HG03520 (cell line): ENCODE measurements around the gene CREB1.

Experiments used
- ATAC-seq: cut with Tn5 transposase; IDR thresholded peaks from one replicate; pipeline ENCODE4 v1.9.1; 2021; ENCODE audit warnings: mild to moderate bottlenecking, moderate library complexity; ENCODE audit not compliant: unreplicated experiment

The CREB1 gene

DNA sequence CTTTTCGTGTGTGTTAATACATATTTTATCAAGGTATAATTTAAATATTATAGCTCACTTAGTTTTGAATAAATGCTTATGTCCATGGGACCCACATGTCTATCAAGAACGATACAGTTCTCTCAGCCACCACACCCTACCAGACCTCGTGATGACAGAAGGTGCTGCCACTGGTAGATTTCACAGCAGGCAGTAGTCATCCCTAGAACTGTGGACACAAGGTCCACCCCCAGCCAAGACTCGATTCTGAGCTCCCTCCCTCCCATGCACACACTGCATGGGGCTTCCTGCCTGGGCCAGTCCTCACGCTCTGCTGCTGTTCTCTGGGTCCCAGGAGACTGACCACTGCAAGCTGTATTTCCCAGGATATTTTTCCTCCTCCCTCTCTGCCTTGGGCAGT, 26.5 kb upstream of the CREB1 start:
- ATAC-seq: peak; percentile 68

DNA sequence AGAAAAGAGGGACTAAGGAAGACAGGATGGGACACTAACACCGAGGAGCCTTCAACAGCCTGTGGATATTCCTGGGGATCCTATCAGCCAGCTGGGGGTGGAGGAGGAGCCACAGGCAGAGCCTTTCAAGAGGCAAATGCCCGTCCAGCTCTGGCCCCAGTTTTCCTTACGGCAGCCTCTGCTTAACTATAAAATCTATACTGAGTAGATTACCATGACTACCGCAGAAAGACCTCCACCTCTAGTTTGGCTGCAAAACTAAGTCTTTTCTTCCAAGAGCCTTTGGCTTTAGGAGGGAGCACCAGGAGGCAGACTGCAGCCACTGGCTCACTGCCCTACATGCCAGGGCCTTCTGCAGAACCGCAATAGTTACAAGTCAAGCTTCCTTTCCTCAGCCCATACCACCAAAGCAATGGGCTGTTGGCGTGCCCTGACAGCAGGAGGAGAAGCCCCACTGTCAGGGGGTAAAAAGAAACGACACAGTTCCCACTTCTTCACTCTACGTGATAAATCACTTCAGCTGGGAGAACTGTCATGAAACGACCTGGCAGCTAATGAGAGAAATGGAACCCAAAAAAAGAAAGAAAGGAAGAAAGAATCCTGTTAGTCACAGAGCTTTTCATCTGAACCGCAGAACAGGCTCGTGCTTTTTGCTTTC, 25.1 kb upstream of the CREB1 start:
- ATAC-seq: no peak

DNA sequence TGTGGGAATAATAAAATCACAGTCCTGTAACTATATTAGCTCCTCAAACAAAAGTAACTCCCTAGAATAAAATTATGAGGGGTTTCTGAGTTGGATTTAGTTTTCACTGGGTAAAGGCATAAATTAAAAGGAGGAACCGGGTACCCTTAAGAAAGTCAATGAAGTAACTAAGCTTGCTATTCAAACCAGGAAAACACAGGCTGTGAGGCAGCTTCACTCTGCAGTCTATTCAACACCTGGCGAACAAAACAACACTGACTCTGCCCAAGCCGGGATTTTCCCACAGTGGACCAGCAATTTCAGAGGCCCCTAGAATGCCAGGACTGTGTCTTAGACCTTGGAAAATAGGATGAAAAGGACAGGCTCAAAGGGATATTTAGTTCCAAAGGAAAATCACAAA, 24.6 kb upstream of the CREB1 start:
- no peak for ATAC-seq

DNA sequence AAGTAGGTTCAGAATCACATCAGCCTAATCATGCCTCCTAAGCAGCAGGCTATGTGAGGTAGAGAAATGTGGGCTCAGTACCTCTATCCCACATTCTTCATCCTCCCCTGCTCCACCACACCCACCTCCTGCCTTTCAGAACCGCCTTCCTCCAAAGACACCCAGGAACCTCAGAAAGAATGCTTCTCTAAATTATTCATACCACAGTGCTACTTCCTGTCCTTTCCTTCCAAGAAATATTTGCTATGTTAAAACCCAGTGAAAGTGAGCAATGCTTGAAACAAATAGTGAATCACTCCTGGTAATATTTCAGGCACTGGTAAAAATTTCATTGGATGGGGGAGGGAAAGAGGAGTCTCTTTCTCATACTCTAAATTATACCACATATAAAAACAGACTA, 24.0 kb upstream of the CREB1 start:
- no peak for ATAC-seq

DNA sequence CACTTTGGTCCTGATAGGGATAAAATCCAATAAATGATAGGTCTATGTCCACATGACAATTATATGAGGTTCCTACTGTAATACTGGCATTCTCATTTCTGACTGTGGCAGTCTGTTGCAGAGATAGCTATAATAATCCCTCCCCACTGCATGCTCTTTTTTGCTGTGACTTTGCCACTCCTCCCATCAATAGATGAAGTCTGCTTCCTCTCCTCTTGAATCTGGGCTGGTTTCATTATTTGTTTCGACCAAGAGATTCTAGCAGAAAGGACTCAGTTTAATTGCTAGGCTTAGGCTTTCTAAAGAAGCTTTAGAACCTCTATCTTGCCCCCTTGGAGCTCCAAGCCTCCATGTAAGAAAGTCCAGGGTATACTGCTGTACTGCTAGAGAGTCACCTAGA, 23.3 kb upstream of the CREB1 start:
- peak; percentile 38 for ATAC-seq

DNA sequence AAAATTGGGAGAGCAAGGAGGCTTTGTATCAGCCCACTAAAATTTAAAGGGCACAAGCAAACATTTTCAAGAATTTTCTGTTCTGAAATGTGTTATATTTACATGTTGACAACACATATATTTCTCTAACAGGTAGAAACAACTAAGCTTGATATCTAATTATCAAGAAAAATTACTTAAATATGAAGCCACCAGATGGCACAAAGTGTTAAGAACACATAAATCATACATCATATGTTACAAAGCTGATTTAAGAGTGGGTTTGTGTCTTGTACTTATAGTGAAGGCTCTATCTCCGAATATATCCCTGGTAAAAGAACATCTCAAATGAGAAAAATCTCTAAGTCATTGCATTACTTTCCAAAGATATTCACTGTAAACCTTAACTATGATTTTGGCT, 19.6 kb upstream of the CREB1 start:
- ATAC-seq: no peak

DNA sequence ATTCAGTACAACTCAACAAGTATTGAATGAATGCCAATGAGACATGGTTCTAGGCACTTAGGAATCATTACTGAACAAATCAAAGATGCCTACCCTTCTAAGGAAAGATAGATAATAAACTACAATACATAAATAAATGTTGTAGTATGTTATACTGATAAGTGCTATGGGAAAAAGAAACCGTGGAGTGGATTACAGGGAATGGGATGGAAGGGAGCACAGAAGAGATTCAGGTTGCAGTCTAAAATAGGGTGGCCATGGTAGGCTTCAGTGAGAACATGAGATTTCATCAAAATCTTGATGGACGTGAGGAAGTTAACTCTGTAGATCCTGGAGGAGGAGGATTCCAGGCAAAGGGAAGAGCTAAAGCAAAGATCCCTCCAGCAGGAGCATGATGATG, 17.9 kb upstream of the CREB1 start:
- ATAC-seq: no peak

DNA sequence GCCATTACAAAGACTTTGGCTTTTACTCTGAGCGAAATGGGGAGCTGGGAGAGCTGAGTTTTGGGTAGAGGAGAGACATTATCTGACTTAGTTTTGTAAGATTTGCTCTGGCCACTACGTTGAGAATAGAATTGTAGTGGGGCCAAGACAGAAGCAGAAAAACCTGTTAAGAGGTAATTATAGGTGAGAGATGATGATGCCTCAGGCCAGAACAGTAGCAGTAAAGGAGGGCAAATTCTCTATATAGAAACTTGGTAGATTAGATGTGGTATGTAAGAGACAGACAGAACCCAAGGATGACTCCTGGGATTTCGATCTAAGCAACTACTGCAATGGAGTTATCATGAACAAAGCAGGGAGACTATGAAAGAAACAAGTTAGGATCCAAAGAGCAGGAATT, 17.4 kb upstream of the CREB1 start:
- no peak for ATAC-seq

DNA sequence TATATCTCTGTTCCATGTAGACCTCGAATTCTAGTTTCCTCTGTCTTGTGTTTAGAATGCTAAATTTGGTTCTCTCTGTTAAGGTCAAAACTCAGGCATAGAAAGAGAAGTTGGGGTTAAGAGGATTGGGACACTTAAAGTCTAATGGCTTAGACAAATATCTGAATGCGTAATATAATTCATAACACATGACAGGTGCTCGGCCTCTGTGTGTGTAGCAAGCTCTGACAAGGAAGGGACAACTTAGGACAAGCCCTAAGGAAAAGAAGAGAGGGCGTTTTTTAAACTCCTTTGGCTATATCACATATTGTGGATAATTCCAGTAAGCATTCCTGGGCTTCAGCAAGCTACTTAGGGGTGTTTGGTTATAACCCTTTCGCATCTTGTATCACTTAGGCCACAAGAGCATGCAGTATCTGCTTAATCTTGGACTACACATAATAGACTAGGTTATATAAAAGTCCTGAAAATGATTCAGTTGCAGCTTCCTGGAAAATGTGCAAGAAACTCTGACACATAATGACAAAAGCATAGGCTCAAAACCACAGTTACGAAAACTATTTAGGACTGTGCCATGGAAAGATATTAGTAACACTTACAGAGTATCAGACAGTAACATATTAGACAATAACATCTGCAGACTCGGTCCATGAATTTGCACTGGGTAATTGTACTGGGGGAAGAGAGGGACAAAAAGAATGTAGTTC, 16.1 kb upstream of the CREB1 start:
- ATAC-seq: no peak

DNA sequence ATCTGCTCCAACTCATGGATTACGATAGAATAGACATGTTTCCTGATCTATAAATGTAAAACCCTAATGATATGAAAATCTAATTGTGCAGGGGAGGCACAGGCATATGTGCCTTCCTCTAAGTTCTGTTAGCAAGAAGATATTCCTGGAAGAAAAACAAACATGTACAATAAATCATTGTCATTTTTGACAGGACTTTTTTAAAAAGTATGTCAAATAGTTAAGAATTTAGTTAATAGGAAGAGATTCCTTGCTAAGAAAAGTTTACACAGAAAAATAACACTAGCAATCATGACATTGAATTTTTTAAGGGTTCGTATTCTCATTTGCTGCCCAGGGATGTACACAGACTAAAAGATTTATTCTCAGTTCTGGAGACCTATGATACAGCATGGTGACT, 15.3 kb upstream of the CREB1 start:
- ATAC-seq: no peak

DNA sequence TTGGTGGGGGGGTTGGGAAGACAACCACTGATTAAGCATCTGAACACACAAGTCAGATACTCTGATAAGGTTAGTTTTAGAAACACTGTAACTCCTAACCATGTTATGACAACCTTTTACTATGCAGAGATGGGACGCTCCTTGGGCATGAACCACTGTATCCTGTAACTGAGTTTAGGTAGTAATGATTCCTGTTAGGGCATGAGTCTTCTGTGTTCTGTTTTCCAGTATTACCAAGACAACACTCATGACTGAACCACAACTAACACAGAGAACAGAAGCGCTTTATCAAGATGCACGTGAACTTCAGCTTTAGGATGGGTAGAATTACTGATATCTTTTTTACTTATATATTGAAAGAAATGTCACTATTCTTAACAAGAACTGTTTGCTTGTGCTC, 14.1 kb upstream of the CREB1 start:
- ATAC-seq: no peak

DNA sequence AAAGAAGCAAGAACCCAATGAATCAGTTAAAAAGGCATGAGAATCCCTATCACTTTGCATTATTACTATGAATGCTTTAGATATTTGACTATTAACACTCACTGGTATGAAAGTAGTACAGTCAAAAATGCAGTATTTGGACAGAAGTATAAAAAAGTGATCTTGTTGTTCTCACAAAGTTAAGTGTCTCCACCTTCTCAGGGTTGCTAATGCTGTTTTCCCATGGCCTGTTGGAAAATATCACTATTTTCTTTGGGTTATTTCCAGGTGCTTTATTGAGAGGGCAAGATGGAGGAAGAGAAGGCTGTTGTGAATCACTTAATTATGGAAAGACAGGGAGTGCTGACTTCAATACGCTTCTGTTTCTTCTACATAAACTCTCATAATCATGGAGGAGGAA, 13.6 kb upstream of the CREB1 start:
- no peak for ATAC-seq

DNA sequence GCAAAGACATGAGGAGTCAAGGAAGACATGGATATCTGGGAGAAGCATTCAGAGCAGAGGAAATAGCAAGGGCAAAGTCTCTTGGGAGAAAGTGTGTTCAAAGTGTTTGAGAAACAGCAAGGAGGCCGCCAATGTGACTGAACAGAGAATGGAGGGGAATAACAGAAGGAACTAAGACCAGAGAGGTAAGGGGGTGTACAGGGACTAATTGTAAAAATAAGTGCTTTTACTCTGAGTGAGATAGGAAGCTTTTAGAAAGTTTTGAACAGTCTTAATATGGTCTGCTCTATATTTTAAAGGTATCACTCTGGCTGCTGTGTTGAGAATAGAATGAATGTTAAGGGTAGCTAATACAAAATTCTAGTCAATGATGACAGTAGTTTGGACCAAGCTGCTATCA, 6.8 kb upstream of the CREB1 start:
- no peak for ATAC-seq

DNA sequence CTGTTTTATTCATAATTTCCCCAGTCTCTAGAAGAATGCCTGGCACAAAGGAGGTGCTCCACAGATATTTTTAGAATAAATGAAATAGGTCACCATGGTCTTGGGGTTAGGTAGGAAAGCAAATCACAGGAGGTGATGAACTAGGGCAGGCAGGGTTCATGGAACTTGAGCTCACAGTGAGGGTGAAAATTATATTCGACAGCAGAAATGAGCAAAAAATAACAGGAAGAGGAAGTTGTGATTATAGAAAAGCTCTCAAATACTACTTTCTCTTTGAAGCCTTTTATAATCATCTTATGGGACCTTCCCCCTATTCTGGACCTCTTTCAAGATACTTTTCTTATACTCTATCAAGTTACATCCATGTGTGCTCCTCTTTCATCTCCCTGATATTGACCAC, 4.5 kb upstream of the CREB1 start:
- no peak for ATAC-seq

DNA sequence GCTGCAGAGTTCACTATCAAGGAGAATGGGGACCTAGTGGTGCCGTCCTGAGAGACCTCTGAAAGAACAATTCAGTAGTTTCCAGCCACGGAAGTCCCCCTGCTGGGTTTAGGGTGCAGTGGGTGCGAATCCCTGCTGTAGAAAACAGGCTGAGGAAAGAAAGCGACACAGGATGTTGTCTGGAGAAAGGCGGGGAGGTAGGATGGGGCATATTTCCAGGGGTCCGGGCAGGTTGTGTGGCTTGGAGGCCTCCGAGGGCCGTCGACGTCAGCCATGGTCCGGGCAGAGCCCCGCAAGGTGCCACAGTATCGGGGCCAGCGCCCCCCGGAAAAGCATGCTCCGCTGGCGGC, 807 bp upstream of the CREB1 start:
- peak; percentile 6 for ATAC-seq

DNA sequence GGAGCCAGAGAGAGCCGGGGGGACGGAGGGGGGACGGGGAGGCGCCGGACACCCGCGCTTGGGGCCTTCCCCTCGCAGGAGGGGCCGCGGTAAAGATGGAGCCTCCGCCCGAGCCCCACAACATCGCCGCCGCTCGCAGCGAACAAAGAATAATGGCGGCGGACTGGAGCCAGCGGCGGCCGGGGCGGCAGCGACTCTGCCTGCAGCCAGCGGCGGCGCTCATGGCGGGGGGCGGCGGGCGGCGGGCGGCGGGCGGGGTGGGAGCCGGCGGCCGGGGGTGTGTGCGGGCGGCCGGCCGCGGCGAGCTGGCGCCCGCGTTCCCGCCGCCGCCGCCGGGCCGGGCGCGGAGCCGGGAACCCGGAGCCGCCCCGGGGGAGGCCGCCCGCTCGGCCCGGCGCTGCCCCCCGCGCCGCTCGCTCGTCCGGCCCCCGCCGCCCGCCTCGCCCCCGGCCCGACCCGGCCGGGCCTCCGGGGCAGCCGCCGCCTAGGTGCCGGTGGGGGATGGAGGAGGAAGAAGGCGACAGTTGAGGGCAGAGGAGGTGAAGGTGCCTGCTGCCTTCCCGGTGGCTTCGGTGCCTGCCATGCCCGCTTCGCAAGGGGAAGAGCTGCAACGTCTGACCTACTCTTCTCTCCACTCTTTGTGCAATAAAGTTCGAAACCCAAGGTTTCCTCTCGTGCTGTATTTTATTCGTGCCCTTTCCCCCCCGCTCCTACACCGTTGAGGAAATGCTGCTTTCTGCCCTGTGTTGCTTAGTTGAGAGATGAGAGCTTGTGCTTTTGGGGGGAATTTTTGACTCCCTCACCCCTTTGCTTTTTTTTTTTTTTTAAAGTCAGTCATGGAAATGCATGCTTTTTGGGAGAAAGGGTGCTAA, 634 bp downstream of the CREB1 start:
- peak; percentile 0 for ATAC-seq

DNA sequence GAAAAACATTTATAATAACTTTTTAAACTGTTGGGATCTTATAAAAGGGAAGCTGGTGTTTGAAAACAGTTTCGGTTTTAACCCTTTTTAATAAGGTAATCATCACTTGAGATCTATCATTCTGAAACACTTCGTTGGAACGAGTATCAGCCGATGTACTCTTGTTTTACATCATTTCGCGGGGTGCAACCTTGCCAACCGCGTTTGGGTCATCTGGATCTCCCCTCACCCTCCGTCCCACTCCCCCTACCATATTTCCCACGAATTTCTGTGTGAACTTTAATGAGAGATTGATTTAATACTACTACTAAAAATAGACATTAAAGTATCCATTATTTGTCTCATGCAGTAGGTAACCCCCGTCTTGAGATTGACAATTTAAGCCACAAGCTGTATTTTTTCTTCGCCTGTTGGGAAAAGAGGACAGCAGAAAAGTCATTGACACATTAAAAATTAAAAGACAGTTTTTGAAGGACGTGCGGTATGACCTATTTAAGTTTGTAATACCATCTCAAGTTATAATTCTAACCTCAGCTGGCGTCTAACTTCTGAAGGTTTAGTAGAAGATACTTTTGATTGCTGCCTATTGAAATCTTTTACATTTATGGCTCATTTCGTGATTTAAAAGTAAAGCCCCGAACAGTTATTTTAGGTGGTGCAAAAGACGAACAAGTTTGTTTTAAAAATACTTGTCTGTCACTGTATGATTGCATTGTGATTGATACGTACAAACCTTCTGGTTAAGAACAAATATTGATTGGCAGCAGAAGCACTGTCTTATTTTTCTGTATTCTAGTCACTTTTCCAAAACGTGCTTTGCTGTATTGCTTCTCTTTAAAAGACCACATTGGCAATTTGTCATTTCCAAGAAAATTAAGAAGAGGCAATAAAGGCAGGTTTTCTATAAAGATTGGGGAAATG, 1.5 kb downstream of the CREB1 start:
- ATAC-seq: no peak

DNA sequence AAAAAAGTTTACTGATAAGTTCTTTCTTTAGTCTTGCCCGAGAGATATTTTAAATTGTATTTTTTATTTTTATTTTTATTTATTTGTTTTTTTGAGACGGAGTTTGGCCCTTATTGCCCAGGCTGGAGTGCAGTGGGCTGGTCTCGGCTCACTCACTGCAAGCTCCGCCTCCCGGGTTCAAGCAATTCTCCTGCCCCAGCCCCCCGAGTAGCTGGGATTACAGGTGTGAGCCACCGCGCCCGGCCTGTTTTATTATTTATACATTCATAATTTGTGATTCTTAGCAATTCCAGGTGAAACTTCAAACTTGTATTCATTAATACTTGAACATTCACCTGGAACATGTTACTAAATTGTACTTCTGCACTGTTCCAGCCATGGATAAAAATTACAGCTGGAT, 2.9 kb downstream of the CREB1 start:
- ATAC-seq: no peak

DNA sequence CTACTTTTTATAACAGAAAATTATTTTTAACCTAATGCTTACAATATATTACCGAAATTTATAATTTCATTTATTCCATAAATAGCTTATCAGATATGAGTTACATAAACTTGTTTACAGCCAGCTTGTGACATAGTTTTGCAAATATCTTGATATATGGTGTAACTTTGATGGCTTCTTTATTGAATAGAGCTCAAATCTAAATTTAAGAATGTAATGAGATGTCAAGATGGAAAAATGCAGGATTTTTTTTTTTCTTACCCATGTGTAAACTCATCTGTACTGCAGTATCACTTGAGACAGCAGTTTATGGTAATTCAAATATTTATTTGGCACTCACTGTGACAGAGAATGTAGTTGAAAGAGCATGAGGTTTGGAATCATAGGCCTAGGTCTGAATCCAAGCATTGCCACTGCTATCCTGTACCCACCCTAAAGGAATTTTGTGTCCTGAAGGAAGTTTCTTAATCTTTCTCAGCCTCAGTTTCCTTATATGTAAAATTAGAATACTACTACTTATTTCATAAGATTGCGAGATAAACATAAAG, 3.8 kb downstream of the CREB1 start:
- no peak for ATAC-seq

DNA sequence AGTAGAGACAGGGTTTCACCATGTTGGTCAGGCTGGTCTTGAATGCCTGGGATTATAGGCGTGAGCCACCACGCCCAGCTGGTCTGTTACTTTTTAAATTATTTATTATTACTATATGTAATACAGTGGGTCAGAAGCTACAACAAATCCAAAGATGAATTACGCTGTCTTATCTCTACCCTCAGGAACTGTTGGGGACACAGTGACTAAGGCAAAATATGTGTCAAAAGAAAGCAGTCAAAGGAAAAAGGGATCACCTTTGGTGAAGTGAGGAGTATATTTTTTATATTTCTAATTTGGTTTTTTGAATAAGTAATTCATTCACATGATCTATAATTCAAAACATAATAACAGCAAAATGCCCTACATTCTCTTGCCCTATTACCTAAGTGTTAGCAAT, 4.7 kb downstream of the CREB1 start:
- ATAC-seq: no peak

DNA sequence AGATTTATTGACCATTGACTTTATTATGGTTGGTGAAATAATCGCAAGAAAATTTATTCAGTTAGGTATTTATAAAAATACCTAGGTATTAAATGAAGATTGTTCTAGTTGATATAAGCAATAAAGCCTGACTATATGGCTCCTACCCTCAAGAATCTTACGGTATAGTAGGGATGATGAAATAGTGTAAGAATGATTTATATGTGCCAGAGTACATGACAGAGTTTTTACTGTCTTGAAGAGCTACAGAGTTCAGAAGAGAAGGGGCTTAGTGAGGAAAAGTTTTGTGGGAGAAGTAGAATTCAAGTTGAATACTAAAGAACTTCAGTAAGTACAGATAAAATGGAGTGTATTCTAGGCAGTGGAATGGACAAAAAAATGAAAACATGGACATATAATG, 9.7 kb downstream of the CREB1 start:
- no peak for ATAC-seq
